Mammary epithelial cell (primary cell): ENCODE data around the gene SRGAP1.

Source experiments
- EZH2 ChIP-seq: IDR thresholded peaks from 2 replicates; pipeline ENCODE4 v1.6.1; 2012; ENCODE audit warnings: low read length, inconsistent platforms, borderline replicate concordance
- TF ChIP-seq, protein P1 (sequence below), 2 donors: IDR thresholded peaks in 1 of 2; conservative IDR thresholded peaks in 1 of 2; 2 replicates each; pipeline ENCODE4 v1.5.1; 2011 to 2012; ENCODE audit warnings: inconsistent platforms in 2 of 2, low read length in 2 of 2, mild to moderate bottlenecking in 2 of 2, control low read depth in 1 of 2, low read depth in 1 of 2; ENCODE audit not compliant: insufficient read depth in 1 of 2; ENCODE audit errors: extremely low read depth in 1 of 2

DNA sequence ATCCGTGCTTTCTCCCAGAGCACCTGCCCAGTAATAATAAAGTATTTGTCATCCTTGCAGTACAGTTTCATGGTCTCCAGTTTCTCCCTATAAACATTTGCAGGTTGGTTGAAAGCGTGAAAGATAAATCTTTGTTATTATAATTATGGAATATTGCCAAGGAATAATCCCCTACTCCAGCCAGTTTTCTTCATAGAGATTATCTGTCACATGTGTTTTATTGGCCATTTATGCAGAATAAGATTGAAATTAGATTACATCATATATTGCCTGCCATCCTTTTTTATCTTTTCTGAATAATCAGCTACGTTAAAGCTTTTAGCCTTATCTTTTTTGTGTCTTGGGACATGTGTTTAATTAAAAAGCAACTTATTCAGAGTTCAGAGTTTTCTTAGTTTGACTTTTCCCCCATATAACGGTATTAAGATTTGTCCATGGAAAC lies 209.6 kb downstream of the SRGAP1 start:
- TF ChIP-seq, protein P1, sequence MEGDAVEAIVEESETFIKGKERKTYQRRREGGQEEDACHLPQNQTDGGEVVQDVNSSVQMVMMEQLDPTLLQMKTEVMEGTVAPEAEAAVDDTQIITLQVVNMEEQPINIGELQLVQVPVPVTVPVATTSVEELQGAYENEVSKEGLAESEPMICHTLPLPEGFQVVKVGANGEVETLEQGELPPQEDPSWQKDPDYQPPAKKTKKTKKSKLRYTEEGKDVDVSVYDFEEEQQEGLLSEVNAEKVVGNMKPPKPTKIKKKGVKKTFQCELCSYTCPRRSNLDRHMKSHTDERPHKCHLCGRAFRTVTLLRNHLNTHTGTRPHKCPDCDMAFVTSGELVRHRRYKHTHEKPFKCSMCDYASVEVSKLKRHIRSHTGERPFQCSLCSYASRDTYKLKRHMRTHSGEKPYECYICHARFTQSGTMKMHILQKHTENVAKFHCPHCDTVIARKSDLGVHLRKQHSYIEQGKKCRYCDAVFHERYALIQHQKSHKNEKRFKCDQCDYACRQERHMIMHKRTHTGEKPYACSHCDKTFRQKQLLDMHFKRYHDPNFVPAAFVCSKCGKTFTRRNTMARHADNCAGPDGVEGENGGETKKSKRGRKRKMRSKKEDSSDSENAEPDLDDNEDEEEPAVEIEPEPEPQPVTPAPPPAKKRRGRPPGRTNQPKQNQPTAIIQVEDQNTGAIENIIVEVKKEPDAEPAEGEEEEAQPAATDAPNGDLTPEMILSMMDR (conservative IDR thresholded peaks at IDR 0.05 in 1 of 2, IDR thresholded peaks at IDR 0.05 in 1 of 2; ENCODE audit: extremely low read depth in 1 of 2, insufficient read depth in 1 of 2, low read depth in 1 of 2, low read length in 2 of 2) = no peak
- no peak for TF ChIP-seq EZH2
